ENCODE measurements around the gene KLHL6. TPM values are rescaled to one million over a fixed set of nuclear protein-coding genes. Genes with fewer than 3 reads are reported as not detected.

The KLHL6 gene
- total and polyA plus RNA-seq, 10 of the 15 experiments (the other 5 are each of a cell fraction or from before 2014, with no cell fraction given) = 4.0 to 91.8 (median 24.4) TPM

DNA sequence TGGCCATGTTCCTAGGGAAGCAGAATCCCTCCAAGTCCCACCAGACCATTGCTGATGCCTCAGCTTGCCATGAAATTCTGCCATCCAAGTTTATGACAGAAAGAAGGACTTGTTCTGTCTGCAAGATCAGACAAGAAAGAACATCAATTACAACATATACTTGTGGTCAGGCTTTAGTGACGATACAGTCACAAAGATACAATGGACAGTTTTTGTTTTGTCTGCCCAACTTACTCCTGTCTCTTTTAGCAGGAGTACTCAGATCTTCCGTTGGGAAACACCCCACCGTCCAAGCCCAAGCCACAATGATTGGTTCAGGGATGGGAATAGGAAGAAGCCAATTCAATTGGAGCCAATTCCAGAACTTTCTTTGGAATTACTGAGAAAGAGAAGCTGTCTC, 15.7 kb downstream of the KLHL6 start (continued):
- TF ChIP-seq ZNF384 (IDR thresholded peaks at IDR 0.05; ENCODE audit: borderline replicate concordance, low read depth, low read length) (no peak), YBX1 (IDR thresholded peaks at IDR 0.05) (no peak), RAD51 (IDR thresholded peaks at IDR 0.05) (no peak), MXI1 (IDR thresholded peaks at IDR 0.05; ENCODE audit: low read depth, low read length) (no peak), CHD4 (IDR thresholded peaks at IDR 0.05) (no peak), NFYB (IDR thresholded peaks at IDR 0.05; ENCODE audit: insufficient read depth, low read depth, low read length) (0 out of 2 replicates have a peak, but pooled peaks have one; percentile 4), ATF7 (IDR thresholded peaks at IDR 0.05; ENCODE audit: low read depth) (0 out of 2 replicates have a peak, but pooled peaks have one; percentile 34), SREBF2 (IDR thresholded peaks at IDR 0.05; ENCODE audit: low read length) (no peak), ASH2L (IDR thresholded peaks at IDR 0.05; ENCODE audit: borderline replicate concordance, low read depth) (no peak), PAX8 (IDR thresholded peaks at IDR 0.05) (no peak), SRF (IDR thresholded peaks at IDR 0.05; ENCODE audit: low read depth in 2 of 2, low read length in 2 of 2) (no peak), CHD2 (IDR thresholded peaks at IDR 0.05; ENCODE audit: borderline replicate concordance, low read depth, low read length) (no peak), CBX5 (IDR thresholded peaks at IDR 0.05; ENCODE audit: low read depth) (no peak), IKZF2 (IDR thresholded peaks at IDR 0.05) (no peak; a peak in 1 of 4 replicates), MYB (IDR thresholded peaks at IDR 0.05; ENCODE audit: borderline replicate concordance, low read depth, low read length) (no peak), DPF2 (IDR thresholded peaks at IDR 0.05) (no peak), EED (IDR thresholded peaks at IDR 0.05; ENCODE audit: low read depth) (peak; percentile 49; the same call in 1 of the 2 replicates), POLR2AphosphoS2 (IDR thresholded peaks at IDR 0.05; ENCODE audit: low read depth, low read length) (no peak), ZNF24 (IDR thresholded peaks at IDR 0.05) (no peak)
- TF ChIP-seq, protein P1, sequence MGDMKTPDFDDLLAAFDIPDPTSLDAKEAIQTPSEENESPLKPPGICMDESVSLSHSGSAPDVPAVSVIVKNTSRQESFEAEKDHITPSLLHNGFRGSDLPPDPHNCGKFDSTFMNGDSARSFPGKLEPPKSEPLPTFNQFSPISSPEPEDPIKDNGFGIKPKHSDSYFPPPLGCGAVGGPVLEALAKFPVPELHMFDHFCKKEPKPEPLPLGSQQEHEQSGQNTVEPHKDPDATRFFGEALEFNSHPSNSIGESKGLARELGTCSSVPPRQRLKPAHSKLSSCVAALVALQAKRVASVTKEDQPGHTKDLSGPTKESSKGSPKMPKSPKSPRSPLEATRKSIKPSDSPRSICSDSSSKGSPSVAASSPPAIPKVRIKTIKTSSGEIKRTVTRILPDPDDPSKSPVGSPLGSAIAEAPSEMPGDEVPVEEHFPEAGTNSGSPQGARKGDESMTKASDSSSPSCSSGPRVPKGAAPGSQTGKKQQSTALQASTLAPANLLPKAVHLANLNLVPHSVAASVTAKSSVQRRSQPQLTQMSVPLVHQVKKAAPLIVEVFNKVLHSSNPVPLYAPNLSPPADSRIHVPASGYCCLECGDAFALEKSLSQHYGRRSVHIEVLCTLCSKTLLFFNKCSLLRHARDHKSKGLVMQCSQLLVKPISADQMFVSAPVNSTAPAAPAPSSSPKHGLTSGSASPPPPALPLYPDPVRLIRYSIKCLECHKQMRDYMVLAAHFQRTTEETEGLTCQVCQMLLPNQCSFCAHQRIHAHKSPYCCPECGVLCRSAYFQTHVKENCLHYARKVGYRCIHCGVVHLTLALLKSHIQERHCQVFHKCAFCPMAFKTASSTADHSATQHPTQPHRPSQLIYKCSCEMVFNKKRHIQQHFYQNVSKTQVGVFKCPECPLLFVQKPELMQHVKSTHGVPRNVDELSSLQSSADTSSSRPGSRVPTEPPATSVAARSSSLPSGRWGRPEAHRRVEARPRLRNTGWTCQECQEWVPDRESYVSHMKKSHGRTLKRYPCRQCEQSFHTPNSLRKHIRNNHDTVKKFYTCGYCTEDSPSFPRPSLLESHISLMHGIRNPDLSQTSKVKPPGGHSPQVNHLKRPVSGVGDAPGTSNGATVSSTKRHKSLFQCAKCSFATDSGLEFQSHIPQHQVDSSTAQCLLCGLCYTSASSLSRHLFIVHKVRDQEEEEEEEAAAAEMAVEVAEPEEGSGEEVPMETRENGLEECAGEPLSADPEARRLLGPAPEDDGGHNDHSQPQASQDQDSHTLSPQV (IDR thresholded peaks at IDR 0.05) = no peak
- TF ChIP-seq, protein P2, sequence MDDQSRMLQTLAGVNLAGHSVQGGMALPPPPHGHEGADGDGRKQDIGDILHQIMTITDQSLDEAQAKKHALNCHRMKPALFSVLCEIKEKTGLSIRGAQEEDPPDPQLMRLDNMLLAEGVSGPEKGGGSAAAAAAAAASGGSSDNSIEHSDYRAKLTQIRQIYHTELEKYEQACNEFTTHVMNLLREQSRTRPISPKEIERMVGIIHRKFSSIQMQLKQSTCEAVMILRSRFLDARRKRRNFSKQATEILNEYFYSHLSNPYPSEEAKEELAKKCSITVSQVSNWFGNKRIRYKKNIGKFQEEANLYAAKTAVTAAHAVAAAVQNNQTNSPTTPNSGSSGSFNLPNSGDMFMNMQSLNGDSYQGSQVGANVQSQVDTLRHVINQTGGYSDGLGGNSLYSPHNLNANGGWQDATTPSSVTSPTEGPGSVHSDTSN (IDR thresholded peaks at IDR 0.05; ENCODE audit: insufficient replicate concordance, low read depth, low read length) = no peak
- TF ChIP-seq, protein P3, sequence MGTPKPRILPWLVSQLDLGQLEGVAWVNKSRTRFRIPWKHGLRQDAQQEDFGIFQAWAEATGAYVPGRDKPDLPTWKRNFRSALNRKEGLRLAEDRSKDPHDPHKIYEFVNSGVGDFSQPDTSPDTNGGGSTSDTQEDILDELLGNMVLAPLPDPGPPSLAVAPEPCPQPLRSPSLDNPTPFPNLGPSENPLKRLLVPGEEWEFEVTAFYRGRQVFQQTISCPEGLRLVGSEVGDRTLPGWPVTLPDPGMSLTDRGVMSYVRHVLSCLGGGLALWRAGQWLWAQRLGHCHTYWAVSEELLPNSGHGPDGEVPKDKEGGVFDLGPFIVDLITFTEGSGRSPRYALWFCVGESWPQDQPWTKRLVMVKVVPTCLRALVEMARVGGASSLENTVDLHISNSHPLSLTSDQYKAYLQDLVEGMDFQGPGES (IDR thresholded peaks at IDR 0.05) = no peak
- TF ChIP-seq, protein P4, sequence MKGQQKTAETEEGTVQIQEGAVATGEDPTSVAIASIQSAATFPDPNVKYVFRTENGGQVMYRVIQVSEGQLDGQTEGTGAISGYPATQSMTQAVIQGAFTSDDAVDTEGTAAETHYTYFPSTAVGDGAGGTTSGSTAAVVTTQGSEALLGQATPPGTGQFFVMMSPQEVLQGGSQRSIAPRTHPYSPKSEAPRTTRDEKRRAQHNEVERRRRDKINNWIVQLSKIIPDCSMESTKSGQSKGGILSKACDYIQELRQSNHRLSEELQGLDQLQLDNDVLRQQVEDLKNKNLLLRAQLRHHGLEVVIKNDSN (IDR thresholded peaks at IDR 0.05; ENCODE audit: borderline replicate concordance, extremely low read length, insufficient read depth, low read depth, low read length) = no peak
- TF ChIP-seq, protein P5, sequence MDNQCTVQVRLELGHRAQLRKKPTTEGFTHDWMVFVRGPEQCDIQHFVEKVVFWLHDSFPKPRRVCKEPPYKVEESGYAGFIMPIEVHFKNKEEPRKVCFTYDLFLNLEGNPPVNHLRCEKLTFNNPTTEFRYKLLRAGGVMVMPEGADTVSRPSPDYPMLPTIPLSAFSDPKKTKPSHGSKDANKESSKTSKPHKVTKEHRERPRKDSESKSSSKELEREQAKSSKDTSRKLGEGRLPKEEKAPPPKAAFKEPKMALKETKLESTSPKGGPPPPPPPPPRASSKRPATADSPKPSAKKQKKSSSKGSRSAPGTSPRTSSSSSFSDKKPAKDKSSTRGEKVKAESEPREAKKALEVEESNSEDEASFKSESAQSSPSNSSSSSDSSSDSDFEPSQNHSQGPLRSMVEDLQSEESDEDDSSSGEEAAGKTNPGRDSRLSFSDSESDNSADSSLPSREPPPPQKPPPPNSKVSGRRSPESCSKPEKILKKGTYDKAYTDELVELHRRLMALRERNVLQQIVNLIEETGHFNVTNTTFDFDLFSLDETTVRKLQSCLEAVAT (IDR thresholded peaks at IDR 0.05) = no peak
